Erythroblast (primary cell): ENCODE data around the gene EYA3.

Experiments
- GATA1 ChIP-seq: IDR thresholded peaks from 2 replicates; pipeline ENCODE4 v1.6.1; 2011; ENCODE audit warnings: low read depth, mild to moderate bottlenecking, control low read depth, low read length, moderate library complexity
- POLR2A ChIP-seq: IDR thresholded peaks from 2 replicates; pipeline ENCODE4 v1.6.1; 2011; ENCODE audit warnings: mild to moderate bottlenecking, low read length

- TF ChIP-seq POLR2A (no peak), GATA1 (no peak)
Observed at GRCh38 chr1:27994060-27994459, 94.3 kb downstream of the EYA3 start.
